WTC11 (cell line): ENCODE results near the gene TNFAIP2.

Source experiments
- AFF4 ChIP-seq: sonication (generic); formaldehyde crosslinking; IDR thresholded peaks from 2 replicates; pipeline ENCODE4 v1.8.1; 2023; ENCODE audit warnings: mild to moderate bottlenecking, missing genetic modification reagents, borderline replicate concordance
- ATF3 ChIP-seq: sonication (generic); formaldehyde crosslinking; conservative IDR thresholded peaks from 2 replicates; pipeline ENCODE4 v1.8.1; 2022; ENCODE audit warnings: mild to moderate bottlenecking, missing genetic modification reagents
- ATF6 ChIP-seq: sonication (generic); formaldehyde crosslinking; IDR thresholded peaks from 2 replicates; pipeline ENCODE4 v1.8.1; 2023; ENCODE audit warnings: mild to moderate bottlenecking, missing genetic modification reagents
- CTCF ChIP-seq: fragments of 200-600 bp; IDR thresholded peaks from 2 replicates; pipeline ENCODE4 v1.8.0; 2022; ENCODE audit warnings: antibody characterized with exemption
- EMX1 ChIP-seq: fragments of 250-450 bp; sonication (Bioruptor Pico); IDR thresholded peaks from 2 replicates; pipeline ENCODE4 v1.8.0; 2021; ENCODE audit warnings: mild to moderate bottlenecking
- IRF1 ChIP-seq: sonication (generic); formaldehyde crosslinking; IDR thresholded peaks from 2 replicates; pipeline ENCODE4 v1.8.0; 2023; ENCODE audit warnings: missing genetic modification reagents
- JUN ChIP-seq: sonication (generic); formaldehyde crosslinking; IDR thresholded peaks from 2 replicates; pipeline ENCODE4 v1.8.0; 2023; ENCODE audit warnings: mild to moderate bottlenecking, missing genetic modification reagents
- NR2C2 ChIP-seq: sonication (generic); formaldehyde crosslinking; IDR thresholded peaks from 2 replicates; pipeline ENCODE4 v1.8.0; 2022; ENCODE audit warnings: mild to moderate bottlenecking, missing genetic modification reagents
- RELA ChIP-seq: sonication (generic); formaldehyde crosslinking; IDR thresholded peaks from 2 replicates; pipeline ENCODE4 v1.8.1; 2022; ENCODE audit warnings: missing genetic modification reagents, mild to moderate bottlenecking, borderline replicate concordance
- ZNF263 ChIP-seq: sonication (generic); formaldehyde crosslinking; IDR thresholded peaks from 2 replicates; pipeline ENCODE4 v1.8.1; 2022; ENCODE audit warnings: low read depth, mild to moderate bottlenecking, moderate library complexity, missing genetic modification reagents
- ZNF423 ChIP-seq: fragments of 250-450 bp; sonication (Bioruptor Pico); IDR thresholded peaks from 2 replicates; pipeline ENCODE4 v2.1.2; 2022; ENCODE audit warnings: mild to moderate bottlenecking, moderate library complexity
- ZNF425 ChIP-seq: fragments of 250-450 bp; sonication (Bioruptor Pico); conservative IDR thresholded peaks from 2 replicates; pipeline ENCODE4 v1.9.0; 2021; ENCODE audit warnings: mild to moderate bottlenecking

- TF ChIP-seq ZNF263 (no peak), ATF3 (no peak), CTCF (no peak), EMX1 (CRISPR knock-in tag) (no peak), RELA (CRISPR knock-in tag) (no peak), ZNF425 (CRISPR knock-in tag) (no peak), ATF6 (CRISPR knock-in tag) (no peak), IRF1 (CRISPR knock-in tag) (no peak), AFF4 (no peak), JUN (CRISPR knock-in tag) (no peak), NR2C2 (CRISPR knock-in tag) (no peak), ZNF423 (CRISPR knock-in tag) (peak; percentile 51; the same call in 1 of the 2 replicates)
Measured at GRCh38 chr14:103138301-103139131, 15.3 kb downstream of the TNFAIP2 start.
